ENCODE results near the gene CHID1.

CHID1 gene

DNA sequence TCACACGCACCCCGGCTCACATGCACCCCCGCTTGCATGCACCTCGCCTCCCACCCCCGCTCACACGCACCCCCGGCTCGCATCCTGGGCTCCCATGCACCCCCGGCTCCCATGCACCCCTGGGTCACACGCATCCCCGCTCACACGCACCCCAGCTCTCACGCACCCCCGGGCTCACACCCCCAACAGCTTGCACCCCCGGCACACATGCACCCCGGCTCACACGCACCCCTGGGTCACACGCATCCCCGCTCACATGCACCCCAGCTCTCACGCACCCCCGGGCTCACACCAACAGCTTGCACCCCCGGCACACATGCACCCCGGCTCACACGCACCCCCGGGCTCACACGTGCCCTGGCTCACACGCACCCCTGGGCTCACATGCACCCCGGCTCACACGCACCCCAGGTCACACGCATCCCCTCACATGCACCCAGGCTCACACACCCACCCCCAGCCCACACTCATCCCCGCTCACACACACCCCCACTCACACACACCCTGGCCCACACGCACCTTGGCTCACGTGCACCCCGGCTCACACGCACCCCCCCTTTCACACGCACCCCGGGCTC, 51.8 kb downstream of the CHID1 start:
- no peak overlapping the region for H3K4me3 ChIP-seq (ENCODE audit: low read depth, low read length)
- TF ChIP-seq, protein P1, sequence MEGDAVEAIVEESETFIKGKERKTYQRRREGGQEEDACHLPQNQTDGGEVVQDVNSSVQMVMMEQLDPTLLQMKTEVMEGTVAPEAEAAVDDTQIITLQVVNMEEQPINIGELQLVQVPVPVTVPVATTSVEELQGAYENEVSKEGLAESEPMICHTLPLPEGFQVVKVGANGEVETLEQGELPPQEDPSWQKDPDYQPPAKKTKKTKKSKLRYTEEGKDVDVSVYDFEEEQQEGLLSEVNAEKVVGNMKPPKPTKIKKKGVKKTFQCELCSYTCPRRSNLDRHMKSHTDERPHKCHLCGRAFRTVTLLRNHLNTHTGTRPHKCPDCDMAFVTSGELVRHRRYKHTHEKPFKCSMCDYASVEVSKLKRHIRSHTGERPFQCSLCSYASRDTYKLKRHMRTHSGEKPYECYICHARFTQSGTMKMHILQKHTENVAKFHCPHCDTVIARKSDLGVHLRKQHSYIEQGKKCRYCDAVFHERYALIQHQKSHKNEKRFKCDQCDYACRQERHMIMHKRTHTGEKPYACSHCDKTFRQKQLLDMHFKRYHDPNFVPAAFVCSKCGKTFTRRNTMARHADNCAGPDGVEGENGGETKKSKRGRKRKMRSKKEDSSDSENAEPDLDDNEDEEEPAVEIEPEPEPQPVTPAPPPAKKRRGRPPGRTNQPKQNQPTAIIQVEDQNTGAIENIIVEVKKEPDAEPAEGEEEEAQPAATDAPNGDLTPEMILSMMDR (IDR thresholded peaks at IDR 0.05; ENCODE audit: control insufficient read depth, extremely low read depth, insufficient read depth): no peak
- no peak for DNase-seq (ENCODE audit: low read depth)

DNA sequence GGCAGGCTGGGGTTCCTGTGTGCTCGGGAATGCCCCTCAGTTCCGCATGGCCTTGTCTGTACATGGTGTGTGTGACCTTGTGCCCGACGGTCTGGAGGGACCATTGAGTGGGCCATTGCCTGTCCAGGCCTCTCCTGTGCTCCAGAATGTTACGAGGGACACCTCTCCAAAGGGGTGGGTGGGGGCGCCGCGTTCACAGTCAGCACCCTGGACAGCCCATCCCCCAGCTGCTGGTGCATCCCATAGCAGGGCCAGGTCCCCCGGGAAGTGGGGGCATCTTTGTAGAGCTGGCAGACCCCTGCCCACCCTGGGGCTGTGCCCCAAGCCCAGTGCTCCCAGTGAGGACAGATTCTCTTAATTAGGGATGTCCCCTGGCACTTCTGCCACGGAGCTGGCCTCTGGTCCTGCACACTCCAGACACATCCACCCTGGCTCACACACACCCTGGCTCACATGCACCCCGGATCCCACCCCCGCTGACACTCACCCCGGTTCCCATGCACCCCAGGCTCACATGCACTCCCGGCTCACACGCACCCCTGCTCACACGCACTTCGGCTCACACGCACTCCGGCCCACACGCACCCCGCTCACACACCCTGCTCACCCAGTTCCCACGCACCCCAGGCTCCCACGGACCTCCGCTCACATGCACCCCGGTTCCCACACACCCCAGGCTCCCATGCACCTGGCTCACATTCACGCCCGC, 52.4 kb downstream of the CHID1 start:
- DNase-seq (ENCODE audit: low read depth): no peak
- TF ChIP-seq, protein P1 (IDR thresholded peaks at IDR 0.05; ENCODE audit: control insufficient read depth, extremely low read depth, insufficient read depth): no peak
- H3K4me3 ChIP-seq (ENCODE audit: low read depth, low read length): no peak overlapping the region

DNA sequence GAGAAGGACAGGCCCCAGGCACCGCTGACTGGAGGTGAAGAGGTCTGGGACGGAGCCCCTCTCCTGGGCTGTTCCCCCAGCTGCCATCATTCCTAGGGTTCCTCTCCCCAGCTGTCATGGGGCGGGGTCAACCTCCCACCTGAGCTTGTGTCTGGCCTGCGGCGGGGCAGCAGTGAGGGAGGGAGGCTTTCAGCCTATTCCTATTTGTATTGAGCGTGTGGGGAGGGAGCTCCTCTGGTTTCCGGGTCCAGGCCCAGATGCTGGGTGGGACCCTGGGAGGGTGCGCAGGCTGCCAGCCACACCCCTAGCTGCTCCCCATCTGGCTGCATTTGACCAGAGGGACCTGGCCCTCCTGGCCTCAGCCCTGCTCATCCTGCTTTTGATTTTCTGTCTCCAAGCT, 54.2 kb downstream of the CHID1 start:
- TF ChIP-seq, protein P1 (IDR thresholded peaks at IDR 0.05; ENCODE audit: control insufficient read depth, extremely low read depth, insufficient read depth): no peak
- no peak overlapping the region for H3K4me3 ChIP-seq (ENCODE audit: low read depth, low read length)
- no peak for DNase-seq (ENCODE audit: low read depth)

DNA sequence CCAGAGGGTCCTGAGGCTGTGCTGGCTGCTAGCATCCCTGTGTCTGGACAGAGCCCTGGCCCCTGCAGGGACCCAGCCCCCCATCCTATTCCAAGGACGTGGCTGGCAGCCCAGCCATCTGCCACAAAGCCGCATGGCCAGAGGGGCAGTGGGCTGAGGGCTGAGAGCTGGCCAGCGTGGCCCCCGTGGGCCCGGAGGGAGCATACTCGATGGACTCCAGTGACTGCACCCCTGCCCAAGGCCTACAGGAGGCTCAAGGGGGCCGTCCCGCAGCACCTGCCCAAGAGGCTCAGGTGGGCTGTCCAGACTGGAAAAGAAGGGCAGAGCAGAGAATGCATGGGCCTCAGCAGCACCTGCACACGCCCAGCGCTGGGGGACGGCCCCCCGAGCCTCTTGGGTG, 54.8 kb downstream of the CHID1 start:
- no peak for DNase-seq (ENCODE audit: low read depth)
- TF ChIP-seq, protein P1 (IDR thresholded peaks at IDR 0.05; ENCODE audit: control insufficient read depth, extremely low read depth, insufficient read depth): no peak
- no peak overlapping the region for H3K4me3 ChIP-seq (ENCODE audit: low read depth, low read length)

DNA sequence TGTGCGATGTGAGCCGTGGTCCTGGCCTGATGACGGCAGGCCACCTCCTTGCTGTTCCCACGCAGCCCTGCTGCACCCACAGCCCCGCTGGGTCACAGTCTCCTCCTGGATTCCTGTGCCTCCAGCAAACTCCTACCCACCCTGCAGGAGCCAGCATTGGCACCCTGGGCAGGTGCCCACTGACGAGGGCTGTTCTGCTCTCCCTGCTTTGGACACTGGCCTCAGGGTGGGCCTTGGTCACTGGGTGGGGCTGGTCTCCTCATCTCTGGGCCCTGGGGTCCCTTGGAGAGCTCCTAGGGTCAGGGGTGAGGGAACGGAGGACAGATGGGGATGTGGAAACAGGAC, 55.3 kb downstream of the CHID1 start:
- TF ChIP-seq, protein P1 (IDR thresholded peaks at IDR 0.05; ENCODE audit: control insufficient read depth, extremely low read depth, insufficient read depth): no peak

DNA sequence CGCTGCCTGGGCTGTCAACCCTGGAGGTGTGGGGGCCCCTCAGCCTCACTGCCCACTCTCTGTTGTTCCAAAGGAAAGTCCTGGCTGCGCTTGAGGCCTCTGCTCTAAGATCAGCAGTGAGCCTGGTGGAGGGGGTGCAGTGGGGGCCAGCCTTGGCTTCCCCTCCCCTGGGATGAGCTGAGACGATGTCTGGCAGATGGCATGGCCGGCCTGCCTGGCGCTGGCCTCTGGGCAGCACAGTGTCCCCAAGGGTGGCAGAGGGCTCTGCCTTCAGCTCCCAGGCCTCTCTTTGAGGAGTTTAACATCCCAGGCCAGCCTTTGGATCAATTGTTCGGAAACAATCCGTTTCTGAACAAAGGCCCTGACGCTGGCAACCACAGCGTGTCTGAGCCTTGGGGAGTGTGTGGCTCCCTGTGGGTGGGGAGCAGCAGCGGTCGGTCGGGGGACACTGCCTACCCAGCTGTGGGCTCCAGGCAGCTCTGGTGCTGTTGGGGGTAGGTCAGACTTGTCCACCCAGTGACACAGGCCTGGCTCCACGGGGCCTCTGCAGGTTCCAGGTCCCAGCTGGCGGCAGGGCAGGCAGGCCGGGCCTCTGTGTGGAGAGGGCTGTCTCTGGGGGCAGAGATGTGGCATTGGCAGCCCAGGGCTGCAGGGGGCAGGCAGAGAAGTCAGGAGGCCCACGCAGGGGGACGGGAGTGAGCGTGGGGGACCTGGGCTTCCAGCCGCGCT, 55.8 kb downstream of the CHID1 start:
- no peak for DNase-seq (ENCODE audit: low read depth)
- H3K4me3 ChIP-seq (ENCODE audit: low read depth, low read length): no peak overlapping the region
- TF ChIP-seq, protein P1 (IDR thresholded peaks at IDR 0.05; ENCODE audit: control insufficient read depth, extremely low read depth, insufficient read depth): no peak

More for the DNA sequence above, 55.3 kb downstream of the CHID1 start:
- no peak overlapping the region for H3K4me3 ChIP-seq (ENCODE audit: low read depth, low read length)
- DNase-seq (ENCODE audit: low read depth): no peak

All from LNCaP clone FGC (cell line).